ENCODE data around the gene ATP5PO. TPM values are rescaled to one million over a fixed set of nuclear protein-coding genes. Genes with fewer than 3 reads are reported as not detected.

ATP5PO gene
- total RNA-seq, 1 experiment from 2014 or later = 254 TPM

GRCh38 chr21:33897739-33898138, 17.9 kb downstream of the ATP5PO start:
- intact Hi-C loops (cut with micrococcal nuclease; ENCODE audit: unreplicated experiment) = loop anchor here (10.0 kb wide), 1 partner anchor 293 kb away; no protein-coding TSS in a partner anchor
- H3K27ac ChIP-seq (ENCODE audit: low read depth, low read length, poor library complexity, severe bottlenecking) = no peak overlapping the region
- no peak for DNase-seq (ENCODE audit: low spot score)
- CTCF ChIA-PET = no interaction called here
- BruUV-seq (replicated peaks) = no TSS peak
- POLR2A ChIA-PET (ENCODE audit: low non-redundant PET) = no interaction called here
- no peaks in the 10 kb centered on the region for H3K36me3 ChIP-seq (ENCODE audit: insufficient read depth, low read length, poor library complexity, severe bottlenecking)
- no peaks in the 10 kb centered on the region for H3K27me3 ChIP-seq (replicated peaks; ENCODE audit: insufficient read depth, low read depth, low read length, poor library complexity)
- H3K9me3 ChIP-seq (ENCODE audit: low read depth, low read length, poor library complexity, severe bottlenecking) = no peaks in the 10 kb centered on the region
- H3K4me1 ChIP-seq (ENCODE audit: insufficient read depth, low read length, poor library complexity, severe bottlenecking) = peaks cover 15% of the 10 kb centered on the region
- no peak overlapping the region for H3K4me3 ChIP-seq (ENCODE audit: low read depth, low read length, poor library complexity, severe bottlenecking)
- TF ChIP-seq, protein P1, sequence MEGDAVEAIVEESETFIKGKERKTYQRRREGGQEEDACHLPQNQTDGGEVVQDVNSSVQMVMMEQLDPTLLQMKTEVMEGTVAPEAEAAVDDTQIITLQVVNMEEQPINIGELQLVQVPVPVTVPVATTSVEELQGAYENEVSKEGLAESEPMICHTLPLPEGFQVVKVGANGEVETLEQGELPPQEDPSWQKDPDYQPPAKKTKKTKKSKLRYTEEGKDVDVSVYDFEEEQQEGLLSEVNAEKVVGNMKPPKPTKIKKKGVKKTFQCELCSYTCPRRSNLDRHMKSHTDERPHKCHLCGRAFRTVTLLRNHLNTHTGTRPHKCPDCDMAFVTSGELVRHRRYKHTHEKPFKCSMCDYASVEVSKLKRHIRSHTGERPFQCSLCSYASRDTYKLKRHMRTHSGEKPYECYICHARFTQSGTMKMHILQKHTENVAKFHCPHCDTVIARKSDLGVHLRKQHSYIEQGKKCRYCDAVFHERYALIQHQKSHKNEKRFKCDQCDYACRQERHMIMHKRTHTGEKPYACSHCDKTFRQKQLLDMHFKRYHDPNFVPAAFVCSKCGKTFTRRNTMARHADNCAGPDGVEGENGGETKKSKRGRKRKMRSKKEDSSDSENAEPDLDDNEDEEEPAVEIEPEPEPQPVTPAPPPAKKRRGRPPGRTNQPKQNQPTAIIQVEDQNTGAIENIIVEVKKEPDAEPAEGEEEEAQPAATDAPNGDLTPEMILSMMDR (conservative IDR thresholded peaks at IDR 0.05; ENCODE audit: low read depth, low read length) = no peak
- no peak for TF ChIP-seq EZH2 (IDR thresholded peaks at IDR 0.05; ENCODE audit: borderline replicate concordance, low read depth, low read length, poor library complexity, severe bottlenecking)

GRCh38 chr21:33897098-33897497, 18.5 kb downstream of the ATP5PO start:
- CTCF ChIA-PET = no interaction called here
- Histone ChIP-seq H3K27ac (ENCODE audit: low read depth, low read length, poor library complexity, severe bottlenecking) (no peak overlapping the region), H3K4me1 (ENCODE audit: insufficient read depth, low read length, poor library complexity, severe bottlenecking) (peaks cover 15% of the 10 kb centered on the region), H3K4me3 (ENCODE audit: low read depth, low read length, poor library complexity, severe bottlenecking) (no peak overlapping the region), H3K9me3 (ENCODE audit: low read depth, low read length, poor library complexity, severe bottlenecking) (no peaks in the 10 kb centered on the region), H3K27me3 (replicated peaks; ENCODE audit: insufficient read depth, low read depth, low read length, poor library complexity) (no peaks in the 10 kb centered on the region), H3K36me3 (ENCODE audit: insufficient read depth, low read length, poor library complexity, severe bottlenecking) (no peaks in the 10 kb centered on the region)
- DNase-seq (ENCODE audit: low spot score) = no peak
- intact Hi-C loops (cut with micrococcal nuclease; ENCODE audit: unreplicated experiment) = loop anchor here (10.0 kb wide), 1 partner anchor 292 kb away; no protein-coding TSS in a partner anchor
- POLR2A ChIA-PET (ENCODE audit: low non-redundant PET) = no interaction called here
- no TSS peak for BruUV-seq (replicated peaks)
- TF ChIP-seq, protein P1 (conservative IDR thresholded peaks at IDR 0.05; ENCODE audit: low read depth, low read length) = no peak
- no peak for TF ChIP-seq EZH2 (IDR thresholded peaks at IDR 0.05; ENCODE audit: borderline replicate concordance, low read depth, low read length, poor library complexity, severe bottlenecking)

DNA sequence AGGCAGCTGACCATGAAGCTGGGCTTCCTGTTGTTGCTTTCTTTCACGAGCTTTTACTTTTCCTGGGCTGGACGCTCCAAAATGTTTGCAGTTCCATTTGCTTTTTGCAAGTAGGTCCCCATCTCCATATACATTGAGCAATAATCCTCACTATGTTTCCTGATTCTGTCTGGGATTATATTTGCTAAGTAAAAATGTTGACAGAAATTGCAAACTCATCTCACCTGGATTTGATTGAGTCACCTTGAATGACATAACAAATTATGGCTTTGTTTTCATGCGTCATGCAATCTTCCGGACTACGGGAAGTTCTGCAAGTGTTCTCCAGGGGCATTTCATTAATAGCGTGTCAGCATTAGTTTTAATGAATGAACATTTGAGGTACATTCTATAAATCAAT, 18.9 kb downstream of the ATP5PO start:
- Histone ChIP-seq H3K36me3 (ENCODE audit: insufficient read depth, low read length, poor library complexity, severe bottlenecking) (no peaks in the 10 kb centered on the region), H3K27ac (ENCODE audit: low read depth, low read length, poor library complexity, severe bottlenecking) (no peak overlapping the region), H3K9me3 (ENCODE audit: low read depth, low read length, poor library complexity, severe bottlenecking) (no peaks in the 10 kb centered on the region), H3K4me1 (ENCODE audit: insufficient read depth, low read length, poor library complexity, severe bottlenecking) (peaks cover 15% of the 10 kb centered on the region), H3K4me3 (ENCODE audit: low read depth, low read length, poor library complexity, severe bottlenecking) (no peak overlapping the region), H3K27me3 (replicated peaks; ENCODE audit: insufficient read depth, low read depth, low read length, poor library complexity) (no peaks in the 10 kb centered on the region)
- TF ChIP-seq, protein P1 (conservative IDR thresholded peaks at IDR 0.05; ENCODE audit: low read depth, low read length) = no peak
- TF ChIP-seq EZH2 (IDR thresholded peaks at IDR 0.05; ENCODE audit: borderline replicate concordance, low read depth, low read length, poor library complexity, severe bottlenecking) = no peak
- no TSS peak for BruUV-seq (replicated peaks)
- POLR2A ChIA-PET (ENCODE audit: low non-redundant PET) = no interaction called here
- no peak for DNase-seq (ENCODE audit: low spot score)
- intact Hi-C loops (cut with micrococcal nuclease; ENCODE audit: unreplicated experiment) = loop anchor here (10.0 kb wide), 1 partner anchor 292 kb away; no protein-coding TSS in a partner anchor
- CTCF ChIA-PET = no interaction called here

All from A673 (cell line).